BE2C (cell line): Measurements from ENCODE around the gene BCL2L1. TPM values are rescaled to one million over a fixed set of nuclear protein-coding genes. Genes with fewer than 3 reads are reported as not detected.

ENCODE experiments used
- DNase-seq: peaks from one replicate; pipeline ENCODE4 v3.0.0-alpha.2; 2020
- H3K27me3 ChIP-seq: fragments of 250-450 bp; sonication (Bioruptor Pico); 2 replicates; pipeline ENCODE4 v1.5.1; 2020; ENCODE audit warnings: mild to moderate bottlenecking
- H3K36me3 ChIP-seq: fragments of 250-450 bp; sonication (Bioruptor Pico); 2 replicates; pipeline ENCODE4 v1.5.1; 2020; ENCODE audit warnings: mild to moderate bottlenecking
- H3K4me1 ChIP-seq: fragments of 250-450 bp; sonication (Bioruptor Pico); 2 replicates; pipeline ENCODE4 v1.5.1; 2020
- H3K4me3 ChIP-seq: 2 replicates; pipeline ENCODE4 v1.5.1; 2011; ENCODE audit warnings: low read depth, low read length
- H3K9me3 ChIP-seq: fragments of 250-450 bp; sonication (Bioruptor Pico); 2 replicates; pipeline ENCODE4 v1.5.1; 2020
- polyA plus RNA-seq: library from polyadenylated mRNA; unstranded; fragments of >200 nt; gene quantifications from one replicate; pipeline ENCODE4 v1.2.1, GENCODE V29; 2012; ENCODE audit warnings: low read depth, missing spikeins; ENCODE audit not compliant: insufficient read length, insufficient read depth
- TF ChIP-seq, protein P1 (sequence below): IDR thresholded peaks from 2 replicates; pipeline ENCODE4 v1.5.1; 2012; ENCODE audit warnings: mild to moderate bottlenecking, low read depth, low read length

Gene BCL2L1
- polyA plus RNA-seq: 101 TPM

GRCh38 chr20:31722257-31723068, at the start of gene BCL2L1:
Gene BCL2L1 (minus strand): TSS chr20:31722868. CDS start chr20:31722218, 650 bp downstream.
- peak within 1 kb of the TSS; percentile 76 for H3K4me3 ChIP-seq
- no peaks in the 10 kb centered on the region for H3K27me3 ChIP-seq
- H3K36me3 ChIP-seq: peaks cover 10% of the 10 kb centered on the region
- peak; percentile 89 for DNase-seq
- TF ChIP-seq, protein P1, sequence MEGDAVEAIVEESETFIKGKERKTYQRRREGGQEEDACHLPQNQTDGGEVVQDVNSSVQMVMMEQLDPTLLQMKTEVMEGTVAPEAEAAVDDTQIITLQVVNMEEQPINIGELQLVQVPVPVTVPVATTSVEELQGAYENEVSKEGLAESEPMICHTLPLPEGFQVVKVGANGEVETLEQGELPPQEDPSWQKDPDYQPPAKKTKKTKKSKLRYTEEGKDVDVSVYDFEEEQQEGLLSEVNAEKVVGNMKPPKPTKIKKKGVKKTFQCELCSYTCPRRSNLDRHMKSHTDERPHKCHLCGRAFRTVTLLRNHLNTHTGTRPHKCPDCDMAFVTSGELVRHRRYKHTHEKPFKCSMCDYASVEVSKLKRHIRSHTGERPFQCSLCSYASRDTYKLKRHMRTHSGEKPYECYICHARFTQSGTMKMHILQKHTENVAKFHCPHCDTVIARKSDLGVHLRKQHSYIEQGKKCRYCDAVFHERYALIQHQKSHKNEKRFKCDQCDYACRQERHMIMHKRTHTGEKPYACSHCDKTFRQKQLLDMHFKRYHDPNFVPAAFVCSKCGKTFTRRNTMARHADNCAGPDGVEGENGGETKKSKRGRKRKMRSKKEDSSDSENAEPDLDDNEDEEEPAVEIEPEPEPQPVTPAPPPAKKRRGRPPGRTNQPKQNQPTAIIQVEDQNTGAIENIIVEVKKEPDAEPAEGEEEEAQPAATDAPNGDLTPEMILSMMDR: peak; percentile 76
- H3K9me3 ChIP-seq: no peaks in the 10 kb centered on the region
- H3K4me1 ChIP-seq: peaks cover 4% of the 10 kb centered on the region

- Histone ChIP-seq H3K4me3 (no peak overlapping the region), H3K4me1 (no peaks in the 10 kb centered on the region), H3K9me3 (no peaks in the 10 kb centered on the region), H3K36me3 (peaks cover 91% of the 10 kb centered on the region), H3K27me3 (no peaks in the 10 kb centered on the region)
- TF ChIP-seq, protein P1: no peak
- DNase-seq: no peak
These were observed 47.6 kb upstream of the BCL2L1 start for GRCh38 chr20:31770243-31770642.

GRCh38 chr20:31769681-31770080, 47.0 kb upstream of the BCL2L1 start:
- no peak for DNase-seq
- H3K9me3 ChIP-seq: no peaks in the 10 kb centered on the region
- no peaks in the 10 kb centered on the region for H3K4me1 ChIP-seq
- TF ChIP-seq, protein P1: no peak
- H3K4me3 ChIP-seq: no peak overlapping the region
- H3K27me3 ChIP-seq: no peaks in the 10 kb centered on the region
- peaks cover 90% of the 10 kb centered on the region for H3K36me3 ChIP-seq

DNA sequence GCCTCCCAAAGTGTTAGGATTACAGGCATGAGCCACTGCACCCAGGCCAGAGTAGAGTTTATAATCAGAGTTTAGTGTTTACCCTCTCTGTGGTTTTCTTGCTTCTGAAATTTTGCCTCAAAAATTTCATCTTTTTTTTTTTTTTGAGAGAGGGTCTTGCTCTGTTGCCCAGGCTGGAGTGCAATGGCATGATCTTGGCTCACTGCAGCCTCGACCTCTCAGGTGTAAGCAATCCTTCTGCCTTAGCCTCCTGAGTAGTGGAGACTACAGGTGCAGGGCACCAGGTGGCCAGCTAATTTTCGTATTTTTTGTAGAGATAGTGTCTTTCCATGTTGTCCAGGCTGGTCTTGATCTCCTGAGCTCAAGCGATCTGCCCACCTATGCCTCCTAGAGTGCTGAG, 45.1 kb upstream of the BCL2L1 start:
- Histone ChIP-seq H3K9me3 (no peaks in the 10 kb centered on the region), H3K4me3 (no peak overlapping the region), H3K27me3 (no peaks in the 10 kb centered on the region), H3K4me1 (no peaks in the 10 kb centered on the region), H3K36me3 (peaks cover 90% of the 10 kb centered on the region)
- TF ChIP-seq, protein P1: no peak
- DNase-seq: no peak

DNA sequence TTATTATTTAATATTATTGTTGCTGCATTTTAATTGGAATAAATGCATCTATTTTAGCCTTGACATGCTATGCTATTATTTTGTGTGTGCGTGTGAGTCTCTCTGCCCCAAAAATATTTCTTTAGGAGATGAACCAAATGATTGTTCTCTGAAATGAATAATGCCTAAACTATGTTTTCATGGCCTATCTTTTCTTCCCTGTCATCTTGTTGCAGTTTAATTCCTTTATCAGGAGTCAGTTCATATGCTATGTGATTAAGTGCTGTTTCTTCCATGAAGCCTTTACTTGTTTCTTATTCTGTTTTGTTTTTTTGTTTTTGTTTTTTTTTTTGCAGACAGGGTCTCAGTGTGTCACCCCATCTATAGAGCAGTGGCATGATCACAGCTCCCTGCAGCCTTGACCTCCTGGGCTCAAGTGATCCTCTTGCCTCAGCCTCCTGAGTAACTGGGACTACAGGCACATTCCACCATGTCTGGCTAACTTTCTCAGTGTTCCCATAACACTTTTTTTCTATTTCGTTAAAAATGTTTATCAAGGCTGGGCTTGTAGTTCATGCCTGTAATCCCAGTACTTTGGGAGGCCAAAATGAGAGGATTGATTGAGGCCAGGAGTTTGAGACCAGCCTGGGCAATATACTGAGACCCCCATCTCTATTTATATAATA, 42.1 kb upstream of the BCL2L1 start:
- Histone ChIP-seq H3K36me3 (peaks cover 88% of the 10 kb centered on the region), H3K27me3 (no peaks in the 10 kb centered on the region), H3K9me3 (no peaks in the 10 kb centered on the region), H3K4me3 (no peak overlapping the region), H3K4me1 (no peaks in the 10 kb centered on the region)
- DNase-seq: no peak
- TF ChIP-seq, protein P1: no peak
